Lower leg skin (tissue), 3 donors: Measurements from ENCODE around the gene STYXL2.

ENCODE experiments used
- CTCF ChIP-seq, 3 donors: fragments of 450-650 bp; IDR thresholded peaks; one replicate each; pipeline ENCODE4 v1.5.1; 2016; ENCODE audit warnings: antibody characterized with exemption in 3 of 3, mild to moderate bottlenecking in 3 of 3, moderate library complexity in 2 of 3
- POLR2A ChIP-seq, 2 donors: fragments of 450-650 bp; IDR thresholded peaks; one replicate each; pipeline ENCODE4 v1.6.1; 2016 to 2017; ENCODE audit warnings: antibody characterized with exemption in 2 of 2, mild to moderate bottlenecking in 1 of 2, moderate library complexity in 1 of 2

DNA sequence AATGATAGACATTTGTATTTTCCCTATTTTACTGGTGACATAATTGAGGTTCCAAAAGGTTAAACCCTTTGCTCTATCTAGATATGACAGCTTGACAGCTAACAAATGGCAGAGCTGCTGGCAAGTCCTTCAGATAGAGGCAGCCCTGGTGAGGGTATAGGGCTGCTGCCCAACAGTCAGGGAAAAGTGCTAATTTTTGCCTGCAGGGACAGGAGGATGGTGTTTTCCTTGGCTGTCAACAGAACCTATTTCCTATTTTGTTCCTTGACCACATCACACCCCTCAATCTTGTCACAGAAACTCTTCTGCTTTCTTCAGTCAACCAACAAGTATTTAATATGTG lies 16.0 kb upstream of the STYXL2 start:
- no peak for TF ChIP-seq CTCF (IDR thresholded peaks at IDR 0.05)
- TF ChIP-seq POLR2A (IDR thresholded peaks at IDR 0.05), result no peak
